NCI-H345 treated with DMSO at 0.1 percent for 48 hours (cell line): ENCODE measurements around the gene SARS1.

Source experiments
- DNase-seq: peaks from one replicate; lab custom pipeline; 2025; ENCODE audit not compliant: unreplicated experiment; lab: John Stamatoyannopoulos, UW

SARS1 gene

DNA sequence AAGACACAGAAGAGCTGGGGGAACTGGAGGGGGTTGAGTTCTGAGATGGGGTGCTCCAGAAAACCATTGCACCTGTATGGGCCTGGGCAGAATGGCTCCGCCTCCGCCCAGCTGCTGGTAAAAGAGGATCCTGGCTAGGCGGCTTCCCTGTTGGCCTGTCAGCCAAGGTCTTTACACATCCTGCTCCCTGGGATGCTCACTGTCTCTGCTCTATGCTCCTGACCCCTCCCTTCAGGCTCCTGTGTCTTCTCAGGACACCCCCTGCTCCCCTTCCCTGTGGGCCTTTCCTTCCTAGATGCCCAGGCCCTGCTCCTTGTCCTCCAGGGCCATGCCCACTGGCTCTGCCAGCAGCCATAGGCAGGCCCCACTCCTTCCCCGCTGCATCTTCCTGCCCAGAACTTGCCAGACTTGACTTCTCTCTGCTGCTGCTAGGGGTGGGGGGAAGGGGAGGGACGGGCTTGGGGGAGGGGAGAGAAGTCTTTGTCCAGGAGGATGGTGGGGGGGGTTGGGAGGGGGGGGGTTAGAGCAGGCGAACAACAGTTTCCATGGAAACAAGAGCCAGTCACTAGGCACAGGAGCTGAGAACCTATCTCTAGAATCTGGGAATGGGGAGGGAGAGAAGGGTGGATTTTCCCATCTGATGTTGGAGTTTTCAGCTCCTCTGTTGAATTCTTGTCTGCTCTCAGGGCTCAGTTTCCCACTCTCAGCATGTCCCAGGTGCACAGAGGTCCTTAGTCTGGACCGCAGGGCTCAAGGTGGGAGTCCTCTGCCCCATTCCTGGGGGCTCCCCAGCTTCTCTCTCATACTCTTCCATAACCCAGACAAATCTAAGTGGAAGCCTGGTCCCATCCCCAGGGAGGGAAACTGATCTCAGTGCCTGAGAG, 46.2 kb downstream of the SARS1 start:
- DNase-seq: no peak

DNA sequence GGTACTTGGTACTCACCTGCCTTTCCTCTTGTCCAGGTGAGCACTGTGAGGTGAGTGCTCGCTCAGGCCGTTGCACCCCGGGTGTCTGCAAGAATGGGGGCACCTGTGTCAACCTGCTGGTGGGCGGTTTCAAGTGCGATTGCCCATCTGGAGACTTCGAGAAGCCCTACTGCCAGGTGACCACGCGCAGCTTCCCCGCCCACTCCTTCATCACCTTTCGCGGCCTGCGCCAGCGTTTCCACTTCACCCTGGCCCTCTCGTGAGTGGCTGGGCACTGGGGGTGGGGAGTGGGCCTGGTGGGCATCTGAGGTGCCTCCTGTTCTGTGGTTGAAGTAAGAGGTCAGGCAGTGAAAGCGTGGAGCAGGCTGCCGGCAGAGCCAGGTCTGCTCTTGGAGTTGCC, 47.3 kb downstream of the SARS1 start:
- no peak for DNase-seq

DNA sequence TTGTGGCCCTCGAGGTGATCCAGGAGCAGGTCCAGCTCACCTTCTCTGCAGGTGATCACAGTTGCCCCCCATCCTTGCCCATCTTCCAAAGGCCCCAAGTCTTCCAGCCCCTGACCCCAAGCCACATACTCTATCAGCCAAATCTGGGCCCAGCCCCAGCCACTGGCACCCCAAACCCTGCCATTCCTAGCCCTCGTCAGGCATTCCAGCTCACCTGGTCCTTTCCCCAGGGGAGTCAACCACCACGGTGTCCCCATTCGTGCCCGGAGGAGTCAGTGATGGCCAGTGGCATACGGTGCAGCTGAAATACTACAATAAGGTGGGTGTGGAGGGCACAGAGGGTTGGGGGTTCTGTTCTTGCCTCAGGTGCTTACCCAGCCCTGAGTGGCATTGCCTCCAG, 47.9 kb downstream of the SARS1 start:
- no peak for DNase-seq

DNA sequence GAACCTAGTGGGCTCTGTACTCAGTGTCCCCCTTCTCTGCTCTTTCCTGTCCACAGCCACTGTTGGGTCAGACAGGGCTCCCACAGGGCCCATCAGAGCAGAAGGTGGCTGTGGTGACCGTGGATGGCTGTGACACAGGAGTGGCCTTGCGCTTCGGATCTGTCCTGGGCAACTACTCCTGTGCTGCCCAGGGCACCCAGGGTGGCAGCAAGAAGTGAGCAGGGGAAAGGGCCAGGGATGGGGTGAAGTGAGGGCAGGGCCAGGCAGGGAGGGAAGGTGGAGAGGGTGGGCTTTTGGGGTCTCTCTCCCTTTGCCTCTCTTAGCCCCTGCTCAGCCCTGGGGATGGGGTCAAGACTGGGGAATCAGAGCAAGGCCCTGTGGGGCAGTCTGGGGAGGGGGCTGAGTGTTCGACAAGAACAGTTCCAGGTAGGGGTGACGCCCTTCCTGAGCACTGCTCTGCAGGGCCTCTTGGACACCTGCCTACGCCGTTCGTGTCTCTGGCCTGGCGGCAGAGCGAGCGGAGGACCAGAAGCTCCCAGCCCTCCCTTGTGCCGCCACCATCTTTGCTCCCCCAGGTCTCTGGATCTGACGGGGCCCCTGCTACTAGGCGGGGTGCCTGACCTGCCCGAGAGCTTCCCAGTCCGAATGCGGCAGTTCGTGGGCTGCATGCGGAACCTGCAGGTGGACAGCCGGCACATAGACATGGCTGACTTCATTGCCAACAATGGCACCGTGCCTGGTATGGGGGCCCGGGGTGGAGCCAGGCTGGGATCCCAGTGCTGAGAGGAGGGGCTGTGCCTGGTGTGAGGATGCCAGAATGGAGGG, 48.7 kb downstream of the SARS1 start:
- no peak for DNase-seq

DNA sequence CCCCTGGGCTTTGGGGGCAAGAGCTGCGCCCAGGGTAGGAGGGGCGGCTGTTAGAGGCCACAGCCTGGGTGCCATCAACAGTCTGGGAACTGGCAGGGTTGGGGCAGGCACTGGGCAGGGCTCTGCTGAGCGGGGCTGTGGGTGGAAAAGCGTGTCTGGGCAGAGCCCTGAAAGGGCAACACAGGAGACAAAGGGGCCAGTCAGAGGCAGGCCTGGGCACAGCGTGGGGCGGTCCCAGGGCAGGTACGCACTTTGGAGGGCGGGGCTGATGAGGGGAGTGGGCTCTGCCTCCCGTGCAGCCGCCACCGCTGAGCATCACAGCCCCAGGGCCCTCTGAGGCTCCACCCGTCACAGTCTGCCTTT, 49.5 kb downstream of the SARS1 start:
- DNase-seq: no peak

- no peak for DNase-seq
Measured at GRCh38 chr1:109263597-109264378, 50.1 kb downstream of the SARS1 start.

GRCh38 chr1:109264379-109264755, 50.6 kb downstream of the SARS1 start:
- DNase-seq: no peak

- no peak for DNase-seq
Measured at GRCh38 chr1:109265016-109265415, 51.3 kb downstream of the SARS1 start.

GRCh38 chr1:109265741-109266330, 52.1 kb downstream of the SARS1 start:
- DNase-seq: no peak

- DNase-seq: no peak
Measured at GRCh38 chr1:109266965-109267364, 53.2 kb downstream of the SARS1 start.

- DNase-seq: no peak
Measured at GRCh38 chr1:109267743-109268300, 54.1 kb downstream of the SARS1 start.

- no peak for DNase-seq
Measured at GRCh38 chr1:109268431-109269211, 54.9 kb downstream of the SARS1 start.

- DNase-seq: no peak
Measured at GRCh38 chr1:109269212-109269980, 55.7 kb downstream of the SARS1 start.

DNA sequence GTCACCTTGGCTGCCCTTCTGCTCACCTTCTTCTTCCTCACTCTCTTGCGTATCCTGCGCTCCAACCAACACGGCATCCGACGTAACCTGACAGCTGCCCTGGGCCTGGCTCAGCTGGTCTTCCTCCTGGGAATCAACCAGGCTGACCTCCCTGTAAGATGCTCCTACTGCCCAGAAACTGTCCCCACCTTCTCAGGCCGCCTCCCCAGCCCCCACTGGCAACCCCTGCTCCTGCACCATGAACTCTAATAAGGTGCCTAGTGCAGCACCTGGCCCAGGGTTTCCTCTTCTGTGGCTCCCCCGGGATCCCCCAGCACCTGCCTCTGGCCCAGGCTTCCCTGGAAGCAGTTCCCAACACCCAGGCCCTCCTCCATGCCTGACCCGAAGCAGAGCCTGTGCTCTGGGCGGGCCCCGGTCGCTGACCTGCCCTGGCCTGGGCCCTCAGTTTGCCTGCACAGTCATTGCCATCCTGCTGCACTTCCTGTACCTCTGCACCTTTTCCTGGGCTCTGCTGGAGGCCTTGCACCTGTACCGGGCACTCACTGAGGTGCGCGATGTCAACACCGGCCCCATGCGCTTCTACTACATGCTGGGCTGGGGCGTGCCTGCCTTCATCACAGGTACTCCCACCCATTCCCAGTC, 56.4 kb downstream of the SARS1 start:
- DNase-seq: no peak

GRCh38 chr1:109270623-109271317, 57.1 kb downstream of the SARS1 start:
- no peak for DNase-seq

- DNase-seq: no peak
Measured at GRCh38 chr1:109271458-109271857, 57.7 kb downstream of the SARS1 start.

DNA sequence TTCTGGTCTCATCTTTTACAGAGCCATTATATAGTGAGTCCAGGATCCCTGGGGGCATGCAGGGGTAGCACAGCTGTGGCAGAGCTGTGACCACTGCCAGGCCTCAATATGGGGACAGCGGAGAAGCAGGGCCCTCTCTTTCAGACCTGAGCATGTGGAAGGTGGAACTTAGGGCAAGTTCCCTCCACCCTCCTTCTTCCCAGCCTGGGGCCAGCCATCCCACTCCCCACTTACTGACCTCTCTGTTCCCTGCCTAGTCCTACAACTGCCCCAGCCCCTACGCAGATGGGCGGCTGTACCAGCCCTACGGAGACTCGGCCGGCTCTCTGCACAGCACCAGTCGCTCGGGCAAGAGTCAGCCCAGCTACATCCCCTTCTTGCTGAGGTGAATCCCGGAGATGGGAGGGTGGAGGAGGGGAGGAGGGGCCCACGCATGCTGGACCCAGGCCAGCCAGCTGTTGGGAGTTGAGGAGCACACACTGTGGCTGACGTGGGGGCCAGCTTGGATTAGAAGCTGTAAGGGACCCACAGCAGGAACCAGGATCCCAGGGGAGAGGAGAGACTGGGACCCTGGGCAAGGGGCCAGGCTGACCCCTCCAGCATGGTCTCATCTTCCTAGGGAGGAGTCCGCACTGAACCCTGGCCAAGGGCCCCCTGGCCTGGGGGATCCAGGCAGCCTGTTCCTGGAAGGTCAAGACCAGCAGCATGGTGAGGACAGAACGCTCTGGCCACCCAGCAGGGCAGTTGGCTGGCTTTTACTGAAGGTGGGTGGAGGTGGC, 58.5 kb downstream of the SARS1 start:
- DNase-seq: no peak
